Stimulated activated CD8-positive, alpha-beta memory T cell treated with anti-CD3 and anti-CD28 coated beads, Interleukin-12 subunit alpha, Interleukin-12 subunit beta, amount 100 ng/mL, for 24 hours (primary cell): Measurements from ENCODE around the gene SUPV3L1.
A peak's percentile ranks its signal among the peaks of the same experiment; 100 is the strongest.
"Not testable (repeated sequence)": the region's sequence is repeated elsewhere in the genome, so short reads cannot be mapped to it uniquely, and the experiment has no call there.

Source experiments
- DNase-seq: peaks from one replicate; pipeline ENCODE4 v3.0.0-alpha.2; 2020; ENCODE audit errors: extremely low read depth

SUPV3L1 gene

DNA sequence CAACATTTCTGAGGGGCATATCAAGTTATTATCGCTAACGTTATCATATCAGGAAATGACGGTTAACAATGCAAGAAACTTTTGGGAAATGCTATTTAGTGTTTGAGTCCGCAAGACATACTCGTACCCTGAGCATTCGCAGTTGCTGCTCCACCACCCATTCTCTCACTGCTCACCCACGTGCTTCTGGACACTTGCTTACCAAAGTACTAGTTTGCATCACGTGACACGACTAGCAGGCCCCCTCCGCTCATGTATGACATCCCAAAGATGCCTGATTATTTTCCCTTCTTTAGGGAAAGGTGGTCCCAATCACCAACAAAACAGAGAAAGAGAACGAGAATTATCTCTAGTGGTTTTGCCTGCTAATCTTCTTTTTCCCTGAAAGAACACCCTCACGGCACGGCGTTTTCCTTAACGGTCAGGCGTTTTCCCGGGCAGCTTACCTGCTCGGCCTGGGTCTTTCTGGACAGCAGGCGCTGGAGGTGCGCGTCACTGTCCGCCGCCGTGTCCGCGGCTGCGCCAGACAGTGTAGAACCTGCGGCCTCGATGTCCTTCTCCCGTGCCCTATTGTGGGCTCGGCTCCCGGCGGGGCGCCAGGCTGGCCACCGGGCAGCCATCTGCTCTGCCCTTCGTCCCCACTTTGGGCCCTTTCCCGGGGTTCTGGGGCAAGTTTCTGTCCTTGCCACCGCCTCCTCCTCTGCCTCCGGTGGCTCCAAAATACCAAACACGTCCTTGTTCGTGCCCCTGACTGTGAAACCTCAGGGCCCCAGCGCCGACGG lies at the start of gene SUPV3L1:
TSS of gene SUPV3L1 (plus strand) at position 492 of the 782 bp plus-strand sequence. CDS start at position 550, 58 bp downstream.
- peak; percentile 73 for DNase-seq

GRCh38 chr10:69130251-69130650 lies 49.8 kb upstream of the SUPV3L1 start:
- no peak for DNase-seq

GRCh38 chr10:69139961-69140360 lies 40.1 kb upstream of the SUPV3L1 start:
- no peak for DNase-seq

- no peak for DNase-seq
Measured at GRCh38 chr10:69141304-69141703, 38.7 kb upstream of the SUPV3L1 start.

GRCh38 chr10:69142074-69142473 lies 38.0 kb upstream of the SUPV3L1 start:
- DNase-seq: not testable (repeated sequence)

DNA sequence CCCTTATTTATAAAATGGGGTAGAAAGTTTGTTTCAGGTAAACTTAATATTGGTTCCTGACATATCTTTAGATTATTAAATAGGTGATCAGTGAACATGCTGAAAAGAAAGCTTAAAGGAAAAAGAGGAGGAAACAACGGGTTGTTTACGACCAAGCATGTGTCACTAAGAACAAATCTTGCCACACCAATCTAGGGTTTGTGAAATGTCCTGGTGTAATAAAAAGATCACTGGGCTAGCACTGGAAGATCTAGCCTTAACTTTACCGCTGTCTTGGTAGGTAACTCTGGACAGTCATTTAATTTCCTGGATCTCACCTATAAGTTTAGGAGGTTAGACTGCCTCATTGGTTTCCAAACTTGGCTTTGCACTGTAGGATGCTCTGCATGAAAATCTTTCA lies 37.1 kb upstream of the SUPV3L1 start:
- DNase-seq: no peak

DNA sequence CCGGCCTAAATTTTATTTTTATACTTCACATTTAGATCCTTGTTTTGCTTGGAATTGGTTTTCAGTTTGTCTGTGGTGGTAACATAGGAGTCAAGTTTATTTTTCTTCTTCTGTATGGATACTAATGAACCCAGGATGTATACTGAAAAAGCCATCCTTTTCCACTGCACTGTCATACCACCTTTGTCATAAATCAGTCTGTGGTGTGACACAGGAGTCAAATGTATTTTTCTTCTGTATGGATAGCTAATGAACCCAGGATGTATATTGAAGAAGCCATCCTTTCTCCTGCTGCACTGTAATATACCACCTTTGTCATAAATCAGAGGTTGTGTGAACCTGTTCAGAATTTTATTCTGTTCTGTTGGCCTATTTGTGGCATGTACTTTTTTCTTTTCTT lies 34.7 kb upstream of the SUPV3L1 start:
- DNase-seq: no peak

DNA sequence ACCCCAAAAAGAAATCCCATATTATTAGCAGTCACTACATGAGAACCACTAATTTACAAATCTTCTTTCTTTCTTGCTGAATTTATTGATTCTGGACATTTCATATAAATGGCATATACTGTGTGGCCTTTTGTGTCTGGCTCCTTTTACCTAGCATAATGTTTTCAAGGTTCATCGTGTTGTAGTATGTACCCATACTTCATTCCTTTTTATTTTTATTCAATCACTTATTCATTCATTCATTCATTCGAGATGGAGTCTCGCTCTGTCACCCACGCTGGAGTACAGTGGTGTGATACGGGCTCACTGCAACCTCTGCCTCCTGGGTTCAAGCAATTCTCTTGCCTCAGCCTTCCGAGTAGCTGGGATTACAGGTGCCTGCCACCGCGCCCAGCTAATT lies 34.2 kb upstream of the SUPV3L1 start:
- DNase-seq: no peak

DNA sequence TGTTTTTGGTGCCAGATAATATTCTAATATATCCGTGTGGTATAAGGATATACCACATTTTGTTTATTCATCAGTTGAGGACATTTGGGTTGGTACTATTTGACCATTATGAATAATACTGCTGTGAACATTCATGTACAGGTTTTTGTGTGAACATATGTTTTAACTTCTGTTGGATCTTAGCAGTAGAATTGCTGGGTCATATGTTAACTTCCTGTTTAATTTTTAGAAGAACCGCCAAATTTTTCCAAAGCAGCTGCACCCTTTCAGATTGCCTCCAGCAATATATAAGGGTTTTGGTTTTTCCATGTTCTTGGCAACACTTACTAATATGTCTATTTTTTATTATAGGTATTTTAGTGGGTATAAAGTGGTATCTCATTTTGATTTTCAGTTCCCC lies 33.3 kb upstream of the SUPV3L1 start:
- no peak for DNase-seq

- DNase-seq: no peak
Measured at GRCh38 chr10:69151984-69152383, 28.1 kb upstream of the SUPV3L1 start.

GRCh38 chr10:69153227-69153626 lies 26.8 kb upstream of the SUPV3L1 start:
- DNase-seq: no peak

DNA sequence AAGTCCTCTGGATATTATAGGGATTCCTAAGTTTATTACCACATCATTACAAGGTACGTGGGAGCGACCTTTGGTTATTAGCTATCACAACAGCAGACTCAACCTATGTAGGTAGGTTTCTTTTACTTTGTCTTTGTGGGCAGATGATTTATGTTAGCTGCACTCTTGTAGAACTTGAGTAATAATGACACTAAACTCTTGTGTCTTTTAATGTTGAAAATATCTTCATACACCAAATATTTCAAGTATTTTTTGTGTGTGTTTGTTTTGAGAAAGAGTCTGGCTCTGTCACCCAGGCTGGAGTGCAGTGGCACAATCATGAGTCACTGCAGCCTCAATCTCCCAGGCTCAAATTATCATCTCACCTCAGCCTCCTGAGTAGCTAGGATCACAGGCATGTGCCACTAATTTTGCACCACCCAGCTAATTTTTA lies 19.2 kb upstream of the SUPV3L1 start:
- no peak for DNase-seq

- no peak for DNase-seq
Measured at GRCh38 chr10:69168493-69168892, 11.5 kb upstream of the SUPV3L1 start.

DNA sequence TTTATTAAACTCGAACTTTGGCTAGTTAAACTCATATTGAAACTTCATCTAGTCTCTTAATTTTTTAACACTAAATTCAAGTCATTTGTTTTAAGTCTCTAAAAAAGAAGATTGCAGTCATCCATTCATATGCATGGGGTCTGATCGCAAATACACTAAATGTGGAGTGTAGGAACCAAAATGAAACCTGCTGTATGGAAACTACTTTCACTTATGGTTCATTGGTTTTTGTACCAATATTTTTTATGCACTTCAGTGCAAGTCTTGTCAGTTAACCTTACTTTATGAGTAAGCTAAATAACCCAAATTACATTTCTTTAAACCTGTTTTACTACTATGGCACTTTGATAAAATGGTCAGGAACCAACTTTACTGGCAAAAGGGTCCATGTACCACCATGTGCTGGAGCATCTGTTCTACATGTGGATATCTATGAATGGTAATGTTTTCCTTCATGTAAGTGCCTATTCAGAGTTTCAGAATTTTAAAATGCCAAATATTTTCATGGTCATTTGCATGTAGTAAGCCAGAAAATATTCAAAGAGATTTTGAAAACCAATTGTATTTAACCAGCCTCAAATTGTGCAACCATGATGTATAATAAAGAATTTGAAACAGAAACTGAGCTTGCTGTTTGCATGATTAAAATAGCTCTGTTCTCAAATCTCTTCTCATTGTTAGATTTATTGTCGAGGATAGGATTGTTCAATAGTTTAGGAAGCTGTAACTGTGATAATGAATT lies 7.6 kb upstream of the SUPV3L1 start:
- no peak for DNase-seq

DNA sequence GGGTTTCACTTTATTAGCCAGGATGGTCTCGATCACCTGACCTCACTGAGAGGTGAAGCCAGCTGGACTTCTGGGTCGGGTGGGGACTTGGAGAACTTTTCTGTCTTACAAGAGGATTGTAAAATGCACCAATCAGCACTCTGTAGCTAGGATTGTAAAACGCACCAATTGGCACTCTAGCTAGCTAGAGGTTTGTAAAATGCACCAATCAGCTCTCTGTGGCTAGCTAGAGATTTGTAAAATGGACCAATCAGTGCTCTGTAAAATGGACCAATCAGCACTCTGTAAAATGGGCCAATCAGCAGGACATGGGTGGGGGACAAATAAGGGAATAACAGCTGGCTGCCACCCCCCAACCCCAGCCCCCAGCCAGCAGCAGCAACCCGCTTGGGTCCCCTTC lies 4.7 kb upstream of the SUPV3L1 start:
- not testable (repeated sequence) for DNase-seq

- DNase-seq: no peak
Measured at GRCh38 chr10:69176823-69177222, 3.2 kb upstream of the SUPV3L1 start.

GRCh38 chr10:69179089-69179742 lies 818 bp upstream of the SUPV3L1 start:
- no peak for DNase-seq

GRCh38 chr10:69180525-69181204 lies 631 bp downstream of the SUPV3L1 start:
- DNase-seq: no peak

DNA sequence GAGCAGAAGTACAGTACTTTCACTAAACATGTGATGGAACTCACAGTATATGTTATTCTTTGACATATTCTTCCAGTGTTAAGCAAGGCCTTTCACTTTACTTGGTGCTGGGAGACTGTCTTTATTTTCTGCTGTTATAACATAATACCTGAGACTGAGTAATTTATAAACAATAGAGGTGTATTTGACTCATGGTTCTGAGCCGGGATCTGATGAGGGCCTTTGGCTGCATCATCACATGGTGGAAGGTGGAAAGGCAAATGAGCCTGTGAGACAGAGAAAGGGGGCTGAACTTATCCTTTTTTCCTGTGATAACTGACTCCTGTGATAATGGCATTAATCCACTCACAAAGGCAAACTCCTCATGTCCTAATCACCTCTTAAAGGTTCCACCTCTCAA lies 1.4 kb downstream of the SUPV3L1 start:
- DNase-seq: no peak

DNA sequence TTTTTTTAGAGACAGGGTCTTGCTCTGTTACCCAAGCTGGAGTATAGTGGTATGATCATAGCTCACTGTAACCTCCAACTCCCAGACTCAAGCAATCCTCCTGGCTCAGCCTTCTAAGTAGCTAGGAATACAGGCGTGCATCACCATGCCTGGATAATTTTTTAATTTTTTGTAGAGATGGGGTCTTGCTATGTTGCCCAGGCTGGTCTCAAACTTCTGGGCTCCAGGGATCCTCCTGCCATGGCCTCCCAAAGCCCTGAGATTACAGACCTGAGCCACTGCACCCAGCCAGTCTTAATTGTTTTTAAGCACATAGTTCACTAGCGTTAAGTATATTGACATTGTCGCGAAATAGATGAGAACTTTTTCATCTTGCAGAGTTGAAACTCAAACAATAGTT lies 2.0 kb downstream of the SUPV3L1 start:
- DNase-seq: no peak

GRCh38 chr10:69186524-69186923 lies 6.5 kb downstream of the SUPV3L1 start:
- DNase-seq: no peak

DNA sequence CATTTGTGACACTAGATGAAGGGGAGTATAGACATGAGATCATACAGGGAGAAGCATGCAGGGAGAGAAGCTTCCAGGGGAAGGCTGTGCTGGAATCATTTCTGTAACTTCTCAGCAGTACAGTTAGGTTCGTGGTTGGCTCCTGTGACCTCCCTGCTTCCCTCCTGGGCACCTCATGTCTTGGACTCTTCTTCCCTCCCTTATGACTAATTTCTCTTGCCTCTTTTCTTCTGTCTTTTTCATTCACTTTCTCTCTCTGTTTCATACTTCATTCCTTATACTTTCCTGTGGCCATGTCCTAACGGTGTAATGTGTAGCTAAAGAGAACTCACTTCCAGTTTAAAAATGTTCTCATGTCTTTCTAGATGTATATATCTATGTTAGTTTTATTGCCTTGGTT lies 21.0 kb downstream of the SUPV3L1 start:
- DNase-seq: no peak
